ENCODE results near the gene ZBTB18.
A peak's percentile ranks its signal among the peaks of the same experiment; 100 is the strongest.

ZBTB18 gene

DNA sequence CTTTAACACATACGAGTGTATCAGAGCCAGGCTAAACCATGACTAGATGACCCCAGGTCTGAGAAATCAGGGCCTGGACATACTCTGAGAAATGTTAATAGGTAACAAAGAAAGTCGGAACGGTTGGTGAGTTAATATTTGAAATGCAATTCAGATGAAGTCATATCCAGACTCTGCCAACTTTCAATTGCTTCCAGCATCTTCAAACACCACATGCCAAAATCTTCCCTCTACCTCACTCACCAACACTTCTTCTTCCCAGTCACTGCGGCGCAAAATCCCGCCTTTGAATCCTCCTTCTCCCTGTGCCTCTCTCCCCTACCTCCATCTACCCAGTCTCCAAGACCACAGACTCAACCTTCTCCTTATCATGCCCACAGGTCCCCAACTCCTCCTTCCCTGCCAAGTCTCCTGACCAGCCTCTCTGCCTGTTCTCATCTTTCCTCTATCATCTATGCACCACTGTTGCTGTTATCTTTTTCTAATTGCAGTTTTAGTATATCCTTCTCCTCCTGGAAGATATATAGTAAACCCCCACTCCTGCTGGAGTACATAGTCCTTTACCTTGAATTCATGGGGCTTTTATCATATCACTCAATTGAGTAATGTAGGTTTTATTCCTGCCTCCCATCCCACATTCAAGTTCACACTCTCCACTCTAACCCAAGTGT lies 41.3 kb downstream of the ZBTB18 start:
- DNase-seq, result peak; percentile 7

GRCh38 chr1:244092964-244093638 lies 42.0 kb downstream of the ZBTB18 start:
- DNase-seq, result no peak

- no peak for DNase-seq
These were observed 43.9 kb downstream of the ZBTB18 start for GRCh38 chr1:244094880-244095528.

- DNase-seq, result no peak
These were observed 44.4 kb downstream of the ZBTB18 start for GRCh38 chr1:244095529-244095911.

GRCh38 chr1:244096066-244096610 lies 45.1 kb downstream of the ZBTB18 start:
- DNase-seq, result no peak

GRCh38 chr1:244096691-244097090 lies 45.6 kb downstream of the ZBTB18 start:
- no peak for DNase-seq

GRCh38 chr1:244097523-244098405 lies 46.7 kb downstream of the ZBTB18 start:
- no peak for DNase-seq

- DNase-seq, result no peak
These were observed 48.3 kb downstream of the ZBTB18 start for GRCh38 chr1:244099258-244099930.

DNA sequence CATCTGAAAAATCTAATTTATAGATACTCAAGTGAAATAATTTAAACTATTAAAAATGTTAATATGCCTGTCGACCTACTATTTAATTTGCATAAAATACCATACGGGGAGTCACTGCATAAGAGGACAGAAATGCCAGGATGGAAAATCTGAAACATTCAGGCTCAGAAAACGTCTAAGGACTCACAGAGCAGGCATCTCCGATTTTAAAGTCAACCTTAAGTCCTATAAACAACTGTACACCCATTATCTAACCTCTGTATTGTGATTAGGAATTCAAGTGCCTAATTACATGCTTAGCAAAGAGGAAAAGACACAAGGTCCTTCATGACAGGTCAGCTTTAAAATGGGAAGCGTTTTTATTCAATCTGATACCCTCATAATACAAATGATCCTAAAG lies 49.2 kb downstream of the ZBTB18 start:
- DNase-seq, result no peak

DNA sequence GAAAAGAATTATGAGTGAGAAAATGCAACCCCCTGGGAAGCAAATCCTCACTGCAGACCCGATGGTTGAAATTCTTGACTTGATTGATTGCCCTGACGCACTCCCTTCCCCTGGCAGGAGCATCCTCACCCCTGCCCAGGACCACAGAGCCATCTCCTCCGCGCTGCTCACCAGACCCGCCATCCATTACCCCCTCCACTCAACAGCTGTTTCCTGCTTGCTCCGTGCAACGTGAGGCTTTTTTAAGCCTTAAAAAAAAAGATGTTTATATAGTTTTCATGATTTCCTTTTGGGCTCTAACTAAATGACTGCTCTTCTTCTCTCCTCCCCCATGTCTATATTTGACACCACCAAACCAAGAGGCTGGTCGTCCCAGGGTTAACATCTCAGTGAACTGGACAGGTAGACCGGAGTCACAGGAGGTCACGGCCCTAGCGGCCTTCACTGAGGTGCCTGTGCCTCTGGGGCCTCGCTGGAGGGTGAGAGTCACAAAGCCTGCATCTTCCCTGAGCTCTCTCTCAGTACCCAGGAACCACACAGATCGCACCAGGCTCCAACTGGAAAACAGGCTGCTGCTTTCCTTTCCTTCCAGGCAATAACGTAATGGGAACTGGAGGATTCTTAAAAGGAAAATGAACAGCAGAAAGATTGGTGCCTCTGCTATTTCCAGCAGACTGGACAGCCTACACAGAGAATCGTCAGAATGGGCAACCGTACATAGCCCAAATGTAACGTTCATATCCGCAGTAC lies 49.8 kb downstream of the ZBTB18 start:
- no peak for DNase-seq

GRCh38 chr1:244102046-244102445 lies 51.0 kb downstream of the ZBTB18 start:
- no peak for DNase-seq

DNA sequence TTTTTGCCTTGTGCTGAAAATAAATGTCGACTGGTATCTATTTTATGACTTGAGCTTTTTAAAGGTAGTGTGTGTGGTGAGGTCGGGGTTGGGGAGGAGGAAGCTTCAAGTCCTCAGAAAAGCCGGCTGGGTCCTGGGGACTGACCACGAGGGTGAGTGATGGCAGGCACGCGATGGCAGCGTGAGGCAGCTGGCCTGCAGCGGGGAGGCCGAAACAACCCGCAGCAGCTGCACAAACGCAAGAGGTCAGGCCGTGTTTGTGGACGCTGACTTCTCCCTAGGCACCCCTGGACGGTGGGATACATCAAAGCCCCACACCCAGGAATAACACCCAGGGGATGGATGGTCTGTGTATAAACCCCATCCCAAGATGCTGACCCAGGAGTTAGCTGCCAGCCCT lies 51.4 kb downstream of the ZBTB18 start:
- DNase-seq, result no peak

- DNase-seq, result peak; percentile 83
These were observed 53.4 kb downstream of the ZBTB18 start for GRCh38 chr1:244104309-244105060.

GRCh38 chr1:244106176-244106575 lies 55.1 kb downstream of the ZBTB18 start:
- no peak for DNase-seq

All from T1000 (cell line).